Measurements from ENCODE around the gene KLHL26. TPM values are rescaled to one million over a fixed set of nuclear protein-coding genes. Genes with fewer than 3 reads are reported as not detected.

KLHL26 gene
- total RNA-seq, 4 donors from 2014 or later, result 7.0 to 15.7 (median 7.6) TPM

GRCh38 chr19:18711893-18712292 is 75.1 kb downstream of the KLHL26 start:
- Histone ChIP-seq H3K9me3 (no peaks in the 10 kb centered on the region), H3K4me1 (peaks cover 0 to 10% (median 9%) of the 10 kb centered on the region in 4 donors), H3K27me3 (no peaks in the 10 kb centered on the region), H3K36me3 (no peaks in the 10 kb centered on the region), H3K4me3 (no peak overlapping the region), H3K27ac (no peak overlapping the region)
- TF ChIP-seq, protein P1, sequence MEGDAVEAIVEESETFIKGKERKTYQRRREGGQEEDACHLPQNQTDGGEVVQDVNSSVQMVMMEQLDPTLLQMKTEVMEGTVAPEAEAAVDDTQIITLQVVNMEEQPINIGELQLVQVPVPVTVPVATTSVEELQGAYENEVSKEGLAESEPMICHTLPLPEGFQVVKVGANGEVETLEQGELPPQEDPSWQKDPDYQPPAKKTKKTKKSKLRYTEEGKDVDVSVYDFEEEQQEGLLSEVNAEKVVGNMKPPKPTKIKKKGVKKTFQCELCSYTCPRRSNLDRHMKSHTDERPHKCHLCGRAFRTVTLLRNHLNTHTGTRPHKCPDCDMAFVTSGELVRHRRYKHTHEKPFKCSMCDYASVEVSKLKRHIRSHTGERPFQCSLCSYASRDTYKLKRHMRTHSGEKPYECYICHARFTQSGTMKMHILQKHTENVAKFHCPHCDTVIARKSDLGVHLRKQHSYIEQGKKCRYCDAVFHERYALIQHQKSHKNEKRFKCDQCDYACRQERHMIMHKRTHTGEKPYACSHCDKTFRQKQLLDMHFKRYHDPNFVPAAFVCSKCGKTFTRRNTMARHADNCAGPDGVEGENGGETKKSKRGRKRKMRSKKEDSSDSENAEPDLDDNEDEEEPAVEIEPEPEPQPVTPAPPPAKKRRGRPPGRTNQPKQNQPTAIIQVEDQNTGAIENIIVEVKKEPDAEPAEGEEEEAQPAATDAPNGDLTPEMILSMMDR (IDR thresholded peaks at IDR 0.05), result no peak
- TF ChIP-seq POLR2AphosphoS5 (IDR thresholded peaks at IDR 0.05), result no peak
- no peak for TF ChIP-seq POLR2A (IDR thresholded peaks at IDR 0.05)
- no peak for TF ChIP-seq EP300 (IDR thresholded peaks at IDR 0.05; ENCODE audit: low read depth)
- intact Hi-C loops (cut with DNase I; ENCODE audit: low total_unique reads) (no loop called here), in situ Hi-C loops (cut with MboI; ENCODE audit: low pct_ligation_motif_present in 1 of 4, low pct_unique_long_range_greater_than_20kb in 1 of 4, low sequenced_read_pairs in 3 of 4) (no loop called here)
- 91 to 92% methylated on average over 2 to 3 of the region's 3 CpGs for WGBS, 2 donors (ENCODE audit: low coverage in 1 of 2)
- DNase-seq, result no peak

DNA sequence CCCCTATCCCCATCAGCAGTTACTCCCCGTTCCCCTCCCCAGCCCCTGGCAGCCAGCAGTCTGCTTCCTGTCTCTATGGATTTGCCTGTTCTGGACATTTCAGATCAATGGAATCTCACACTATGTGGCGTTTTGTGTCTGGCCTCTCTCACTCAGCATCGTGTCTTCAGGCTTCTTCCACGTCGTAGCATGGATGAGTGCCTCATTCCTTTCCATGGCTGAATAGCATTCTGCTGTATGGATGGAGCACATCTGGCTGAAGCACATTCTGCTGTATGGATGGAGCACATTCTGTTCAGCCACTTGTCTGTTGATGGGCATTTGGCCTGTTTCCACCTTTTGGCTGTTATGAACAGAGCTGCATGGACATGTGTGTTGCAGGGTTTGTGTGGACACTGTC is 76.2 kb downstream of the KLHL26 start:
- peaks cover 0 to 10% (median 9%) of the 10 kb centered on the region in 4 donors for H3K4me1 ChIP-seq
- no peak overlapping the region for H3K27ac ChIP-seq
- TF ChIP-seq, protein P1 (IDR thresholded peaks at IDR 0.05), result no peak
- TF ChIP-seq POLR2A (IDR thresholded peaks at IDR 0.05) (no peak), POLR2AphosphoS5 (IDR thresholded peaks at IDR 0.05) (no peak), EP300 (IDR thresholded peaks at IDR 0.05; ENCODE audit: low read depth) (no peak)

GRCh38 chr19:18713550-18714117 is 76.8 kb downstream of the KLHL26 start:
- 93% methylated on average over 18 of the region's 18 CpGs; no CpG with 5 or more reads in 1 of the 2 donors for WGBS, 2 donors (ENCODE audit: low coverage in 1 of 2)
- Histone ChIP-seq H3K27ac (no peak overlapping the region), H3K36me3 (no peaks in the 10 kb centered on the region), H3K27me3 (no peaks in the 10 kb centered on the region), H3K4me1 (peaks cover 0 to 10% (median 9%) of the 10 kb centered on the region in 4 donors), H3K4me3 (no peak overlapping the region), H3K9me3 (no peaks in the 10 kb centered on the region)
- intact Hi-C loops (cut with DNase I; ENCODE audit: low total_unique reads) (no loop called here), in situ Hi-C loops (cut with MboI; ENCODE audit: low pct_ligation_motif_present in 1 of 4, low pct_unique_long_range_greater_than_20kb in 1 of 4, low sequenced_read_pairs in 3 of 4) (no loop called here)
- TF ChIP-seq, protein P1 (IDR thresholded peaks at IDR 0.05), result no peak
- TF ChIP-seq POLR2AphosphoS5 (IDR thresholded peaks at IDR 0.05), result no peak
- no peak for TF ChIP-seq EP300 (IDR thresholded peaks at IDR 0.05; ENCODE audit: low read depth)
- TF ChIP-seq POLR2A (IDR thresholded peaks at IDR 0.05), result no peak
- no peak for DNase-seq

More for the DNA sequence above, 76.2 kb downstream of the KLHL26 start:
- H3K36me3 ChIP-seq, result no peaks in the 10 kb centered on the region
- no peaks in the 10 kb centered on the region for H3K9me3 ChIP-seq
- WGBS, 2 donors (ENCODE audit: low coverage in 1 of 2), result 74 to 80% methylated on average over 1 to 5 of the region's 5 CpGs
- no peak for DNase-seq
- in situ Hi-C loops (cut with MboI; ENCODE audit: low pct_ligation_motif_present in 1 of 4, low pct_unique_long_range_greater_than_20kb in 1 of 4, low sequenced_read_pairs in 3 of 4), result no loop called here
- H3K4me3 ChIP-seq, result no peak overlapping the region
- H3K27me3 ChIP-seq, result no peaks in the 10 kb centered on the region
- intact Hi-C loops (cut with DNase I; ENCODE audit: low total_unique reads), result no loop called here

DNA sequence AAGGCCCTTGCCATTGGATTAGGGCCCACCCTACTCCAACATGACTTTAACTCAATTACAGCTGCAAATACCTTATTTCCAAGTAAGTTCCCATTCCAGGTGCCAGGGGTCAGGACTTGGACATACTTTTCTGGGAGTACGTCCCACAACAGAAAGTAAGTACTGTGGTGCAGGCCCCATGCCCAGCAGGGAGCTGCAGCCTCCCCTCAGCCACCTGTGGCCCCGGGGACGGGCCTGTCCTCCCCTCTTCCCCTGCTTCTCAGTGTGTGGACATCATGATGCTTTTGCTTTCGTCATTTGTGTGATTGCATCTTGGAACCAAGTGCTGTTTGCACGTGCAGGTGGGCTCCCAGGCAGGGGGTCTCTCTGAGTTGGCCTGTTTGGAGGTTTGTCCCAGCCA is 78.6 kb downstream of the KLHL26 start:
- no peaks in the 10 kb centered on the region for H3K36me3 ChIP-seq
- no peak overlapping the region for H3K27ac ChIP-seq
- intact Hi-C loops (cut with DNase I; ENCODE audit: low total_unique reads), result no loop called here
- TF ChIP-seq EP300 (IDR thresholded peaks at IDR 0.05; ENCODE audit: low read depth) (no peak), POLR2AphosphoS5 (IDR thresholded peaks at IDR 0.05) (no peak), POLR2A (IDR thresholded peaks at IDR 0.05) (no peak)
- TF ChIP-seq, protein P1 (IDR thresholded peaks at IDR 0.05), result no peak
- H3K4me1 ChIP-seq, result peaks cover 0 to 10% (median 7%) of the 10 kb centered on the region in 4 donors
- WGBS, 2 donors (ENCODE audit: low coverage in 1 of 2), result 89% methylated on average over 5 of the region's 5 CpGs; no CpG with 5 or more reads in 1 of the 2 donors
- H3K27me3 ChIP-seq, result no peaks in the 10 kb centered on the region
- H3K4me3 ChIP-seq, result no peak overlapping the region
- in situ Hi-C loops (cut with MboI; ENCODE audit: low pct_ligation_motif_present in 1 of 4, low pct_unique_long_range_greater_than_20kb in 1 of 4, low sequenced_read_pairs in 3 of 4), result no loop called here
- no peak for DNase-seq
- H3K9me3 ChIP-seq, result no peaks in the 10 kb centered on the region

All from transverse colon (tissue), 4 donors.